NCI-H1417 (cell line): ENCODE data around the gene ARHGEF17.

Experiments
- DNase-seq, 3 experiments: peaks; one replicate each; lab custom pipeline; 2025; lab: John Stamatoyannopoulos, UW

The ARHGEF17 gene

DNA sequence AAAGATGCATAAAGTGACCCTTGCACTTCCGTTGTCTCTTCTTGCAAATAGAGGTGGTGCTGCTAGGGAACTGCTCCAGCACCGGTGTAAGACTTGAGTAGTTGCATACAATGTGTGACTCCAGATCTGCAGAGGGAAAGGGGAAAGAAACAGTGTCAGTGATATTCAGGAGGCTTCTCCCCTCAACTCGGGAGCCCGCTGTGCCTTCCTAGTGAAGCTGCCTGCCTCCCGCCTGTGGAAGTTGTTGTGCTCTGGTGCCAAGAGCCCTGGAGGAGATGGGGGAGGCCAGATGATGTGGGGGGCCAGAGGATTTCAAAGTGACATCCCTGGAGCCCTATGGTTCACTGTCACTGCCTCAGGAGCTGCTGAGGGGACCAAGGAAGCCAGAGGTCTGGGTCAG is 98.5 kb downstream of the ARHGEF17 start:
- DNase-seq: no peak

DNA sequence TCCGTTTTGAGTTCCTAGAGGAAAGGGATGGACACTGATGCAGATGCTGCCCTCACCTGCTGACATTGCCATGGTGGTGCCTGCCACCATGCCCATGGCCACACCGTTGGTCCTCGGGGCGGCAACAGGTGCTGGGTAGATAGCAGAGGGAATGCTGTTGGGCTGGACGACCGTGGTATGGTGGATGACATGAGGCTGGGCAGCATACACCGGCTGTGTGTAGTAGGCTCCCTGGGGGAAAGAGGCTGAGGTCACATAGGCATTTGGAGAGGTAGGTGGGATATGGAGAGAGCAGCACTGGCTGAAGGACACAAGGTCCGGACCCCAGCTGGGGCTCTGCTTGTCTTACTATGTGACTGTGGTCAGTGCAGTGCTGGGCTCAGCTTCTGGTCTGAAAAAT is 101.4 kb downstream of the ARHGEF17 start:
- DNase-seq: no peak

DNA sequence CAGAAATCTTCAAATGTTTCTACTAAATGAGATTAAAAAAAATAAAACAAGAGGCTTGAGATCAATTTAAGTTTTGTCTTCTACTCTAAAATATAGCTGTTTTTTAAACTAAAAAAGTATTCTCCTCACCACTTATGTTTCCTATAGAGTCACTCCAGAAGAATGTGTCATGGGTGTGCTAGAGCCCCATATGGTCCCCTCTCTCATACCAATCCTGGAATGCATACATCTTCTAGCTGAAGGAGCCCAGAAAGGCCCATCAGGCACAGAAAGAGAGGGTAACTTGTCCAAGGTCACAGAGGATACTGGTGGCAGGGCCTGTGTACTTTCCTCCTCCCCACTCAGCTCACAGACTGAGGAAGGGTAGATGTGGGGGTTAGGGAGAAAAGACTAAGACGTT is 102.6 kb downstream of the ARHGEF17 start:
- no peak for DNase-seq

DNA sequence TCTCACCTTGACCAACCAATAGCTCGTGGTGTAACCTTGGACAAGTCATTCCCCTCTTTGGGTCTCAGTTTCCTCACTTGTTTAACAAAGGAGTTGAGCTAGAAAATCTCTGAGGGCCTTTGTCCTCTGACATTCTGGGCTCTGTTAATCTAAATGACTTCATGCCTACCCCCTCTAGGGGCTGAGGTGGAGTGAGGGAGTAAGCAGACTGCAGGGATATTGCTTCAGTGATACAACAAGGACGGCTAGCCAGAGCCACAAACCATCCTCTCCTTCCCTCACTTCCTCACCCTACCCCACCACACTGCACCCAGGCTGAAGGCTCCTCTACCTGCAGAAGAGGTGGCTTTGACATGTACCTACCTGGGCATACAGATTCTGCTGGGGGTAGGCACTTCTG is 103.0 kb downstream of the ARHGEF17 start:
- no peak for DNase-seq

DNA sequence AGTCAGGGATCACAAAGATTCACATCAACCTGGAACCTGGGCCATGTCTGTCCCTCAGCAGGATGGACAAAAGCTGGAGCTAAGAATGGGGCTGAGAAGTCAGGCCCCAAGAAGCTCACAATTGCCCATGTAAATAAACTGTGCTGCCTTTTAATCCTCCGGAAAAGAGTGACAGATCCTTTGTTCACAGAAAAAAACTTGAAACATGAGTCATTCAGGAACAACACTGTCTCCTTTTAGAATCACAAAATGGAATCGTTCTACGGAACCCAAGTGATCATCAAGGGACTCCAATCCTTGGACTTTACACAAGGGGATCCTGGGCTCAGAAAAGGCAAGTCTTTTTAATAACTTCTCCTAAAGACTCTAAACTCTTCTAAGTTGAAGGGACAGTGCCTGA is 104.2 kb downstream of the ARHGEF17 start:
- DNase-seq: no peak

DNA sequence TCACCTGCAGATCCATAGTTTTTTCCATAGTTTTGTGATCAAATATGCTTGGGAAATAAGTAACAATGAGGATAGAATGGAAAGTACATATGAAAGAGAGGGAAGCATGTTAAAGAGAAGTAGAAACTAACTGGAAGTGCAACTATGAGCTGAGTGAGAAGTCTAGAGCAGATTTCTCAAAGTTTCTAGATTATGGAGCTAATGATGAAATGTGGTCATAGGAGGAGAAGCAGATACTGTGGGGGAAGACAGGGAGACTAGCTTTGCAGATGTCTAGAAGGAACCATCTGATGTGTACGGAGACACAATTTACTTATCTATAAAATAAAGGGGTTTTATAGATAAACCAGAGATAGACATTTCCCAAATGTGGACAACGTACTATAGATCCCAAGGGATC is 105.2 kb downstream of the ARHGEF17 start:
- DNase-seq: no peak

GRCh38 chr11:73414977-73415651 is 107.0 kb downstream of the ARHGEF17 start:
- peak in 1 of 3 experiments; percentile 38 for DNase-seq

GRCh38 chr11:73415854-73416615 is 108.0 kb downstream of the ARHGEF17 start:
- DNase-seq: no peak

DNA sequence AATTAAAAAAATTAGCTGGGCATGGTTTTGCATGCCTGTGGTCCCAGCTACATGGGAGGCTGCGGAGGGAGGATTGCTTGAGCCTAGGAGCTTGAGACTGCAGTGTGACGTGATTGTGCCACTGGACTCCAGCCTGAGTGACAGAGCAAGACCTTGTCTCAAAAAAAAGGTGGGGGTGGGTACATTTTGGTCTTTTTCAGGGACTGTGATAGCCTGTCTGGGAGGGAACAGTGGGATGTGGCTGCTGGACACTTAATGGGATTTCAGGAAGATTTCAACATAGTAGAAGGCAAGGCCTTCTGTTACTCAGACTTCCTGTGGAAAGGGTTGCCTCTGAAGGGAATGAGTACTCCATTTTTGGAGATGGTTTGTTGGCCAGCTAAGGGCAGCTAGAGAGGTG is 108.7 kb downstream of the ARHGEF17 start:
- no peak for DNase-seq
